Hepatocyte (in vitro differentiated cells): Measurements from ENCODE around the gene PABPC1L.

Experiments used
- EZH2 ChIP-seq: fragments of 200-600 bp; sonication (generic); IDR thresholded peaks from 2 replicates; pipeline ENCODE4 v1.6.1; 2016; ENCODE audit warnings: antibody characterized with exemption, mild to moderate bottlenecking, borderline replicate concordance
- TF ChIP-seq, protein P1 (sequence below): fragments of 200-600 bp; sonication (generic); IDR thresholded peaks from 2 replicates; pipeline ENCODE4 v1.5.1; 2016; ENCODE audit warnings: antibody characterized with exemption, mild to moderate bottlenecking; ENCODE audit not compliant: poor library complexity

DNA sequence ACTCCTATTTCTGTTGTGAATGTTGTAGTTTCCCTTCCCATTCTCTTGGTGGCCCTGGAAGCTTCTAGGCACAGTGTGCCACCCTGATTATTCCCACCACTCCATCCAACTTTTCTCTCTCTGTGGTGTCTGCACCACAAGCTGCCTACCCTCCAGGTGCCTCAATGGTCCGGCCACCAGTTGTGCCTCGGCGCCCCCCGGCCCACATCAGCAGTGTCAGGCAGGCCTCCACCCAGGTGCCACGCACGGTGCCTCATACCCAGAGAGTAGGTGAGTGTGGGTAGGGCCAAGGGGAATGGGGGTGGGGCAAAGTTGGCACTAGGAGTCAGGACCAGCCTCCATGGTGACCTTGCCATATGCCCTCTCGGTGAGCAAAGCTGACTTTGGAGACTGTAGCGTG lies 23.1 kb downstream of the PABPC1L start:
- TF ChIP-seq, protein P1, sequence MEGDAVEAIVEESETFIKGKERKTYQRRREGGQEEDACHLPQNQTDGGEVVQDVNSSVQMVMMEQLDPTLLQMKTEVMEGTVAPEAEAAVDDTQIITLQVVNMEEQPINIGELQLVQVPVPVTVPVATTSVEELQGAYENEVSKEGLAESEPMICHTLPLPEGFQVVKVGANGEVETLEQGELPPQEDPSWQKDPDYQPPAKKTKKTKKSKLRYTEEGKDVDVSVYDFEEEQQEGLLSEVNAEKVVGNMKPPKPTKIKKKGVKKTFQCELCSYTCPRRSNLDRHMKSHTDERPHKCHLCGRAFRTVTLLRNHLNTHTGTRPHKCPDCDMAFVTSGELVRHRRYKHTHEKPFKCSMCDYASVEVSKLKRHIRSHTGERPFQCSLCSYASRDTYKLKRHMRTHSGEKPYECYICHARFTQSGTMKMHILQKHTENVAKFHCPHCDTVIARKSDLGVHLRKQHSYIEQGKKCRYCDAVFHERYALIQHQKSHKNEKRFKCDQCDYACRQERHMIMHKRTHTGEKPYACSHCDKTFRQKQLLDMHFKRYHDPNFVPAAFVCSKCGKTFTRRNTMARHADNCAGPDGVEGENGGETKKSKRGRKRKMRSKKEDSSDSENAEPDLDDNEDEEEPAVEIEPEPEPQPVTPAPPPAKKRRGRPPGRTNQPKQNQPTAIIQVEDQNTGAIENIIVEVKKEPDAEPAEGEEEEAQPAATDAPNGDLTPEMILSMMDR, result no peak
- TF ChIP-seq EZH2, result no peak
